Measurements from ENCODE around the gene TCIRG1. TPM values are rescaled to one million over a fixed set of nuclear protein-coding genes. Genes with fewer than 3 reads are reported as not detected.

Gene TCIRG1
- polyA plus RNA-seq, 1 donor = 83.1 TPM

GRCh38 chr11:67996622-67997474 lies 42.0 kb upstream of the TCIRG1 start:
- peaks cover 9% of the 10 kb centered on the region for H3K9me3 ChIP-seq (ENCODE audit: control insufficient read depth, low read depth, low read length)
- H3K27me3 ChIP-seq (ENCODE audit: control insufficient read depth, insufficient read depth, low read length) = no peaks in the 10 kb centered on the region
- peak; percentile 78 to 96 for DNase-seq
- WGBS (ENCODE audit: insufficient coverage, low lambda C conversion rate) = 60% methylated on average over 1 of the region's 41 CpGs
- peak overlapping the region; percentile 81 for H3K27ac ChIP-seq (ENCODE audit: low read length)
- peak overlapping the region; percentile 42 for H3K4me3 ChIP-seq (ENCODE audit: low read length)
- H3K36me3 ChIP-seq (ENCODE audit: control insufficient read depth, insufficient read depth, low read length) = no peaks in the 10 kb centered on the region
- H3K4me1 ChIP-seq (ENCODE audit: control insufficient read depth, insufficient read depth, low read length) = peaks cover 13% of the 10 kb centered on the region

GRCh38 chr11:67997475-67997921 lies 41.3 kb upstream of the TCIRG1 start:
- H3K36me3 ChIP-seq (ENCODE audit: control insufficient read depth, insufficient read depth, low read length) = no peaks in the 10 kb centered on the region
- DNase-seq = no peak
- H3K4me1 ChIP-seq (ENCODE audit: control insufficient read depth, insufficient read depth, low read length) = peaks cover 13% of the 10 kb centered on the region
- H3K27me3 ChIP-seq (ENCODE audit: control insufficient read depth, insufficient read depth, low read length) = no peaks in the 10 kb centered on the region
- H3K4me3 ChIP-seq (ENCODE audit: low read length) = no peak overlapping the region
- H3K9me3 ChIP-seq (ENCODE audit: control insufficient read depth, low read depth, low read length) = peaks cover 9% of the 10 kb centered on the region
- H3K27ac ChIP-seq (ENCODE audit: low read length) = peak overlapping the region; percentile 45
- WGBS (ENCODE audit: insufficient coverage, low lambda C conversion rate) = no CpG with 5 or more reads among the region's 29 CpGs

DNA sequence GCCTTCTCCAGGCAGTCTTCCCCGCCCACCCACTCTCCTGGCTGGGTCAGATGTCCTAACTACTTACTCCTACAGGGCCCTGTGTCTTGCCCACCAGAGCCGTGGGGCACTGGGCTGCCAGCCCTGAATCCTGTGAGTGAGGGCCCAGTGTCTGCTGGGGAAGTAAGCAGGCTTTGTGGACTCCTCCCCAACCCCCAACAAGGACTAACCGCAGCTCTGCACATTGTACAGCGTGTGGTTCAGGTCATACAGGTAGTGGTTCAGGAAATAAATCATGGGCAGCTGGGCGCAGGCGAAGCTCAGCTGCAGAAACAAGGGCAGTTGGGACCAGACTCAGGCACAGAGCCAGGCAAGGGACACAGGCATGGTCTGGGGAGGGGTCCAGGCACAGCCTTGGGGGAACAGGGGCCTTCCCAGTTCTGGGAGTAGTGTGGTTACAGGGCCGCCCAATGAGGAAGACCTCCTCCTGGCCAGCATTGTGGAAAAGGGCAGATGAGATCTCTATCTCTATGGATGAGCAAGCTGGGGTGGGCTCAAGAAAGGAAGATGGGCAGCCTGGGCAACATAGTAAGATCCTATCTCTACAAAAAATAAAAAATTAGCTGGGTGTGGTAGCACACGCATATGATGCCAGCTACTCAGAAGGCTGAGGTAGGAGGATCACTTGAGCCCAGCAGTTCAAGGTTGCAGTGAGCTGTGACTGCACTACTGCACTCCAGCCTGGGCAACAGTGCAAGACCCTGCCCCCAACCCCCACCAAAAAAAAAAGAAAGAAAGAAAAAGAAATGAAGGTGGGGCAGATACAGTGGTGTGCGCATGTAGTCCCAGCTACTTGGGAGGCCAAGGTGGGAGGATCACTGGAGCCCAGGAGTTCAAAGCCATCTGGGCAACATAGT lies 40.4 kb upstream of the TCIRG1 start:
- DNase-seq = no peak
- Histone ChIP-seq H3K36me3 (ENCODE audit: control insufficient read depth, insufficient read depth, low read length) (no peaks in the 10 kb centered on the region), H3K4me3 (ENCODE audit: low read length) (no peak overlapping the region), H3K9me3 (ENCODE audit: control insufficient read depth, low read depth, low read length) (peaks cover 9% of the 10 kb centered on the region), H3K27ac (ENCODE audit: low read length) (no peak overlapping the region), H3K4me1 (ENCODE audit: control insufficient read depth, insufficient read depth, low read length) (peaks cover 13% of the 10 kb centered on the region), H3K27me3 (ENCODE audit: control insufficient read depth, insufficient read depth, low read length) (no peaks in the 10 kb centered on the region)
- WGBS (ENCODE audit: insufficient coverage, low lambda C conversion rate) = no CpG with 5 or more reads among the region's 9 CpGs

DNA sequence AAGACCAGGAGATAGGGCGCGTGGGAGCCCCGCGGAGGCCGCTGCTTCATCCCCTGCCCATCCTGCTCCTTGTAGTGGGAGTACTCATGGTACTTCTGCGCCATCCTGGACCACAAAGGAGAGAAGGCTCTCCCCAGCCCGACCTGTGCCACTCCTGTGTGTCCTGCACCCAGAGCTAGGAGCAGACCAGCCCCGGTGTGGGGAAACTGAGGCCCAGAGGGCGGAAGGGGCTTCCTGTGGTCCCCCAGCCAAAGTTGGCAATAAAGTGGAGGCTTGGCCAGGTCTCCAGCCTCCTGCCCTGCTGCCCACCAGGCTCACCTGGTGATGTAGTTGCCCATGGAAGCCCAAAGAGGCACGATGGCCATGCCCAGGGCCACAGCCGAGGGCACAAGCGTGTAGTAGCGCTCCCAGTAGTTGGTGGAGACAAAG lies 39.6 kb upstream of the TCIRG1 start:
- H3K9me3 ChIP-seq (ENCODE audit: control insufficient read depth, low read depth, low read length) = peaks cover 9% of the 10 kb centered on the region
- WGBS (ENCODE audit: insufficient coverage, low lambda C conversion rate) = no CpG with 5 or more reads among the region's 13 CpGs
- no peak overlapping the region for H3K27ac ChIP-seq (ENCODE audit: low read length)
- peaks cover 15% of the 10 kb centered on the region for H3K4me1 ChIP-seq (ENCODE audit: control insufficient read depth, insufficient read depth, low read length)
- no peak overlapping the region for H3K4me3 ChIP-seq (ENCODE audit: low read length)
- H3K27me3 ChIP-seq (ENCODE audit: control insufficient read depth, insufficient read depth, low read length) = no peaks in the 10 kb centered on the region
- H3K36me3 ChIP-seq (ENCODE audit: control insufficient read depth, insufficient read depth, low read length) = no peaks in the 10 kb centered on the region
- no peak for DNase-seq

DNA sequence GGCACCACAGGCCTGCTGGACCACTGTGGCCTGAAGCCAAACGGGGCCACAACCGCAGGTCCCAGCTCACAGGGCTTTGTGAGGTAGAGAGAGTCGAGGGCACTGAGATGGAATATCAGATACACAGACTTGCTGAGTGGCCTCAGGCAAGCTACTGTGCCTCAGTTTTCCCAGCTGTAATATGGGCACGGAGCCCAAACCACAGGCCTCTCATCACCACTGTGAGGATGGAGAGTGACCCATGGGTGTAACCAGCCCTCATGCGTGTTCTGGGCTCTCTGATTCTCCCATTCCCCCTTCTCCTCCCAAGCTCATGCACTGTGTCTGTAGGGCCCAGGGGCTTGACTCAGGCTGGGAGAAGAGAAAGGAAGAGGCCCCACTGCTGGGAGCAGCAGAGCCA lies 39.1 kb upstream of the TCIRG1 start:
- Histone ChIP-seq H3K27me3 (ENCODE audit: control insufficient read depth, insufficient read depth, low read length) (no peaks in the 10 kb centered on the region), H3K4me1 (ENCODE audit: control insufficient read depth, insufficient read depth, low read length) (peaks cover 17% of the 10 kb centered on the region), H3K27ac (ENCODE audit: low read length) (no peak overlapping the region), H3K4me3 (ENCODE audit: low read length) (no peak overlapping the region), H3K36me3 (ENCODE audit: control insufficient read depth, insufficient read depth, low read length) (no peaks in the 10 kb centered on the region), H3K9me3 (ENCODE audit: control insufficient read depth, low read depth, low read length) (peaks cover 9% of the 10 kb centered on the region)
- no CpG with 5 or more reads among the region's 5 CpGs for WGBS (ENCODE audit: insufficient coverage, low lambda C conversion rate)
- no peak for DNase-seq

GRCh38 chr11:68002575-68002937 lies 36.3 kb upstream of the TCIRG1 start:
- H3K36me3 ChIP-seq (ENCODE audit: control insufficient read depth, insufficient read depth, low read length) = no peaks in the 10 kb centered on the region
- DNase-seq = no peak
- no peak overlapping the region for H3K4me3 ChIP-seq (ENCODE audit: low read length)
- H3K4me1 ChIP-seq (ENCODE audit: control insufficient read depth, insufficient read depth, low read length) = peaks cover 4% of the 10 kb centered on the region
- H3K27me3 ChIP-seq (ENCODE audit: control insufficient read depth, insufficient read depth, low read length) = no peaks in the 10 kb centered on the region
- no peak overlapping the region for H3K27ac ChIP-seq (ENCODE audit: low read length)
- H3K9me3 ChIP-seq (ENCODE audit: control insufficient read depth, low read depth, low read length) = peaks cover 2% of the 10 kb centered on the region
- no CpG with 5 or more reads among the region's 9 CpGs for WGBS (ENCODE audit: insufficient coverage, low lambda C conversion rate)

- WGBS (ENCODE audit: insufficient coverage, low lambda C conversion rate) = no CpG with 5 or more reads among the region's 86 CpGs
- H3K27ac ChIP-seq (ENCODE audit: low read length) = no peak overlapping the region
These were observed 35.6 kb upstream of the TCIRG1 start for GRCh38 chr11:68002938-68003845.

GRCh38 chr11:68003846-68004550 lies 34.8 kb upstream of the TCIRG1 start, which contains the start of gene UNC93B1:
TSS of gene UNC93B1 (minus strand) at chr11:68004097. CDS start at chr11:68004043, 54 bp downstream.
- no peaks in the 10 kb centered on the region for H3K27me3 ChIP-seq (ENCODE audit: control insufficient read depth, insufficient read depth, low read length)
- no peaks in the 10 kb centered on the region for H3K36me3 ChIP-seq (ENCODE audit: control insufficient read depth, insufficient read depth, low read length)
- no peak within 1 kb of the TSS for H3K27ac ChIP-seq (ENCODE audit: low read length)
- H3K4me1 ChIP-seq (ENCODE audit: control insufficient read depth, insufficient read depth, low read length) = peaks cover 16% of the 10 kb centered on the region
- H3K4me3 ChIP-seq (ENCODE audit: low read length) = peak within 1 kb of the TSS; percentile 48
- WGBS (ENCODE audit: insufficient coverage, low lambda C conversion rate) = no CpG with 5 or more reads among the region's 64 CpGs
- DNase-seq = peak; percentile 87 to 90
- no peaks in the 10 kb centered on the region for H3K9me3 ChIP-seq (ENCODE audit: control insufficient read depth, low read depth, low read length)

More at GRCh38 chr11:68002938-68003845, 35.6 kb upstream of the TCIRG1 start:
- Histone ChIP-seq H3K36me3 (ENCODE audit: control insufficient read depth, insufficient read depth, low read length) (no peaks in the 10 kb centered on the region), H3K4me1 (ENCODE audit: control insufficient read depth, insufficient read depth, low read length) (peaks cover 8% of the 10 kb centered on the region), H3K27me3 (ENCODE audit: control insufficient read depth, insufficient read depth, low read length) (no peaks in the 10 kb centered on the region), H3K4me3 (ENCODE audit: low read length) (peak overlapping the region; percentile 48), H3K9me3 (ENCODE audit: control insufficient read depth, low read depth, low read length) (no peaks in the 10 kb centered on the region)
- peak in 1 of 2 donors; percentile 57 for DNase-seq

- Histone ChIP-seq H3K9me3 (ENCODE audit: control insufficient read depth, low read depth, low read length) (no peaks in the 10 kb centered on the region), H3K4me1 (ENCODE audit: control insufficient read depth, insufficient read depth, low read length) (peaks cover 23% of the 10 kb centered on the region), H3K27ac (ENCODE audit: low read length) (no peak overlapping the region), H3K27me3 (ENCODE audit: control insufficient read depth, insufficient read depth, low read length) (no peaks in the 10 kb centered on the region), H3K4me3 (ENCODE audit: low read length) (peak overlapping the region; percentile 33), H3K36me3 (ENCODE audit: control insufficient read depth, insufficient read depth, low read length) (no peaks in the 10 kb centered on the region)
- WGBS (ENCODE audit: insufficient coverage, low lambda C conversion rate) = no CpG with 5 or more reads among the region's 14 CpGs
- no peak for DNase-seq
These were observed 34.1 kb upstream of the TCIRG1 start for GRCh38 chr11:68004551-68005335.
